Measurements from ENCODE around the gene THSD4.
"Not testable (repeated sequence)": the region's sequence is repeated elsewhere in the genome, so short reads cannot be mapped to it uniquely, and the experiment has no call there.

The THSD4 gene

GRCh38 chr15:71433402-71433801, 318.1 kb downstream of the THSD4 start:
- Mint-ChIP-seq H3K4me1 (no peaks in the 10 kb centered on the region), H3K27ac (no peak overlapping the region), H3K36me3 (no peaks in the 10 kb centered on the region), H3K9me3 (no peaks in the 10 kb centered on the region), H3K4me3 (no peak overlapping the region), H3K27me3 (peaks cover 11% of the 10 kb centered on the region)
- ATAC-seq (ENCODE audit: low read depth) (no peak), DNase-seq (ENCODE audit: low spot score in 2 of 2) (no peak)

DNA sequence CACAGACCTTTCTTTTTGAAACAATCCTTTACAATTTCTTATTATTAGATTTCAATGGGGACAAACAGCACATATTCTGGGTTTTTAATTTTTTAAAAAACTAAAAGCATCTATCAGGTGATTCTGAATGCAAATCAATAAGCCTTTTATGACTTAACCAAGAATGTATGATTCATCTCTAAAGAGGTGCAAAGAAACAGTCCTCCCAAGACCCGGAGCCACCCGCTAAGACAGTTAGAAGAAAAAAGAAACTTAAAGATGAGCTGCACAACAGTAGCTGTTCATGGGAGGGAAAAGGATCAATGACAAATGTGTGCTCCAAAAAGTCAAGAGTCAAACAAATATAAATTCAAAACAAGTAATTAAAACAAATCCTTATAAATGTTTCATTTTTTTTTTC, 319.5 kb downstream of the THSD4 start:
- H3K4me1 Mint-ChIP-seq: no peaks in the 10 kb centered on the region
- ATAC-seq (ENCODE audit: low read depth) (no peak), DNase-seq (ENCODE audit: low spot score in 2 of 2) (no peak)
- peaks cover 2% of the 10 kb centered on the region for H3K27me3 Mint-ChIP-seq
- no peak overlapping the region for H3K4me3 Mint-ChIP-seq
- no peaks in the 10 kb centered on the region for H3K9me3 Mint-ChIP-seq
- H3K36me3 Mint-ChIP-seq: no peaks in the 10 kb centered on the region
- no peak overlapping the region for H3K27ac Mint-ChIP-seq

DNA sequence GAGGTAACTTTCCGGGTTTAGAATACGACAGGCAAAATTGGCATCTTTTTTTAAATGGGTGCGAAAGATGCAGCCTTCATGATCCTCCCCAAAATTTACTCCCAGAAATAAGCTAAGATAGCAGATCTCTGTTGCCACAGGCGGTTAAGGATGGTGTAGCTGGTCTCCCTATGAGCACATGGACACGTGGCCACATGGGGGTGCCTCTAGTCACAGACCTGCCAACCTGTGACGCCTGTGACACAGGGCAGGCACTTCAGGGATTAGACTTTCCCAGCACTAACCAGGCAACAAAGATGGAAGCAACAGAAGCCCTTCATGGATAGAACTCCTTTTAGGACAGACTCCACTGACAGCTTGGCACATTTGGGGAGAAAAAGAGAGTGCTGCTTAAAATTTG, 320.3 kb downstream of the THSD4 start:
- no peaks in the 10 kb centered on the region for H3K9me3 Mint-ChIP-seq
- peaks cover 2% of the 10 kb centered on the region for H3K27me3 Mint-ChIP-seq
- no peak overlapping the region for H3K27ac Mint-ChIP-seq
- H3K36me3 Mint-ChIP-seq: no peaks in the 10 kb centered on the region
- no peak overlapping the region for H3K4me3 Mint-ChIP-seq
- DNase-seq (ENCODE audit: low spot score in 2 of 2) (no peak), ATAC-seq (ENCODE audit: low read depth) (no peak)
- H3K4me1 Mint-ChIP-seq: no peaks in the 10 kb centered on the region

GRCh38 chr15:71436854-71437253, 321.6 kb downstream of the THSD4 start:
- H3K4me3 Mint-ChIP-seq: no peak overlapping the region
- no peak overlapping the region for H3K27ac Mint-ChIP-seq
- H3K9me3 Mint-ChIP-seq: no peaks in the 10 kb centered on the region
- peaks cover 5% of the 10 kb centered on the region for H3K27me3 Mint-ChIP-seq
- DNase-seq (ENCODE audit: low spot score in 2 of 2): no peak
- H3K4me1 Mint-ChIP-seq: no peaks in the 10 kb centered on the region
- ATAC-seq (ENCODE audit: low read depth): no peak
- no peaks in the 10 kb centered on the region for H3K36me3 Mint-ChIP-seq

DNA sequence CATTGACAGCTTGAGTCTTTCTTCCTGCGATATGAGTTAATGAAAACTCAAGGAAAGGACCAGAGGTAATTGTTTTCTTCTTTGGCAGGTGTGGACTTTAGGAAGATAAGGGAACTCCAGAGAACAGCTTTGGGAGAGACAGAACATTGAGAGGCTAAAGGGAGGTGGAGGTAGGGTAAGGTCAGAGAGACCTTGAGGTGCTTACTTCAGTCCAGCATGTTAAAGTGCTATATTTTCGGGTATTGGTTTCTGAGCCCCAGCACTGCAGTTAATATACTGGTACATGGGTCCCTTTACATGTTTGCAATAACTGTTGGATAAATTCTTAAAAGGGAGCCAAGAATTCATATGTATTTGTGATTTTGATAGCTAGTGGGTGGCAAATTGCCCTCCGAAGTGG, 322.1 kb downstream of the THSD4 start:
- Mint-ChIP-seq H3K4me1 (no peaks in the 10 kb centered on the region), H3K9me3 (no peaks in the 10 kb centered on the region), H3K36me3 (no peaks in the 10 kb centered on the region), H3K4me3 (no peak overlapping the region), H3K27ac (no peak overlapping the region), H3K27me3 (peaks cover 5% of the 10 kb centered on the region)
- ATAC-seq (ENCODE audit: low read depth) (no peak), DNase-seq (ENCODE audit: low spot score in 2 of 2) (no peak)

GRCh38 chr15:71437919-71438318, 322.6 kb downstream of the THSD4 start:
- DNase-seq (ENCODE audit: low spot score in 2 of 2) (no peak), ATAC-seq (ENCODE audit: low read depth) (no peak)
- Mint-ChIP-seq H3K4me1 (peaks cover 3% of the 10 kb centered on the region), H3K27ac (no peak overlapping the region), H3K27me3 (peaks cover 7% of the 10 kb centered on the region), H3K4me3 (no peak overlapping the region), H3K36me3 (no peaks in the 10 kb centered on the region), H3K9me3 (no peaks in the 10 kb centered on the region)

- not testable (repeated sequence) for H3K27me3 Mint-ChIP-seq; DNase-seq (ENCODE audit: low spot score in 2 of 2); H3K4me1 Mint-ChIP-seq; H3K9me3 Mint-ChIP-seq; H3K4me3 Mint-ChIP-seq; H3K36me3 Mint-ChIP-seq; H3K27ac Mint-ChIP-seq; ATAC-seq (ENCODE audit: low read depth)
Observed at GRCh38 chr15:71439478-71439877, 324.2 kb downstream of the THSD4 start.

- Mint-ChIP-seq H3K4me3 (no peak overlapping the region), H3K4me1 (peaks cover 3% of the 10 kb centered on the region), H3K27ac (no peak overlapping the region), H3K9me3 (no peaks in the 10 kb centered on the region), H3K27me3 (peaks cover 5% of the 10 kb centered on the region), H3K36me3 (no peaks in the 10 kb centered on the region)
- DNase-seq (ENCODE audit: low spot score in 2 of 2) (no peak), ATAC-seq (ENCODE audit: low read depth) (no peak)
Observed at GRCh38 chr15:71440489-71441110, 325.3 kb downstream of the THSD4 start.

GRCh38 chr15:71443538-71443937, 328.3 kb downstream of the THSD4 start:
- H3K9me3 Mint-ChIP-seq: no peaks in the 10 kb centered on the region
- DNase-seq (ENCODE audit: low spot score in 2 of 2): peak; percentile 7 to 18

DNA sequence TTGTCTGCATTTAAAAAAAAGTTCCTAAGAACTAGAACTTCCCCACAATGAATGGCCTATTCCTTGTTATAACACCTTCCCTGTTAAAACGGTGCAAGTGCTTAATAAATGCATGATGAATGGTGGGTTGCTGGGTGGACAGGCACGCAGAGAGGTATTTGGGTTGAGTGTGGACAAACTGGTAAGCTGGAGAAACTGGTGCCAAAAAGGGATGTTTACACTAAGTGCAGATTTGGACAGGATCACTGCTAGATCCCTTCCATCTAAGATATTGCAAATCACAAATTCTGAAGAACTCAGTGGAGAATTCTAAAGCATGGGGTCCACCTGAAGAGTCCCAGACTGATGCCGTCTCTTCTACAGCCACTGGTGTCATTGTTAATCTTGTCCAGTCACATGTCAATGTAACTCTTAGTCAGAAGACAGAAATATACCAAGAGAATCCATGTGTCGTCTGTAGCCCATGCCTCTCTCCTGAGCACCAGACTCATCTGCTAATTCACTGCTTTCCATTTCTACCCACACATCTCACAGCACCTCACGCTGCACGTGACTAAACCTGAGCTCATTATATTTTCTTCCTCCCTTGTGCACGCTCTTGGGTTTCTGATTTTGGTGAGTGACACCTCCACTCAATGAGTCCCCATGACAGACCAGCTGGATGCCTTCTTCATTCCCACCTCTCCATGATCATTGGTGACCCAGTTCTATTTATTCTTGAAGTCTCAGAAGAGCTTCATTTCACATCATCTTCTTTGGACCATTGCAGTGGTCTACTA, 328.9 kb downstream of the THSD4 start:
- Mint-ChIP-seq H3K27me3 (peaks cover 5% of the 10 kb centered on the region), H3K4me3 (no peak overlapping the region), H3K4me1 (peaks cover 3% of the 10 kb centered on the region), H3K27ac (no peak overlapping the region), H3K9me3 (no peaks in the 10 kb centered on the region), H3K36me3 (no peaks in the 10 kb centered on the region)
- ATAC-seq (ENCODE audit: low read depth) (no peak), DNase-seq (ENCODE audit: low spot score in 2 of 2) (no peak)

More at GRCh38 chr15:71443538-71443937, 328.3 kb downstream of the THSD4 start:
- no peaks in the 10 kb centered on the region for H3K36me3 Mint-ChIP-seq
- H3K27ac Mint-ChIP-seq: no peak overlapping the region
- H3K27me3 Mint-ChIP-seq: peaks cover 5% of the 10 kb centered on the region
- no peak for ATAC-seq (ENCODE audit: low read depth)
- H3K4me1 Mint-ChIP-seq: peaks cover 3% of the 10 kb centered on the region
- no peak overlapping the region for H3K4me3 Mint-ChIP-seq

GRCh38 chr15:71444866-71445590, 329.8 kb downstream of the THSD4 start:
- ATAC-seq (ENCODE audit: low read depth) (no peak), DNase-seq (ENCODE audit: low spot score in 2 of 2) (no peak)
- Mint-ChIP-seq H3K36me3 (no peaks in the 10 kb centered on the region), H3K27me3 (peaks cover 5% of the 10 kb centered on the region), H3K4me1 (peaks cover 3% of the 10 kb centered on the region), H3K27ac (no peak overlapping the region), H3K4me3 (no peak overlapping the region), H3K9me3 (no peaks in the 10 kb centered on the region)

DNA sequence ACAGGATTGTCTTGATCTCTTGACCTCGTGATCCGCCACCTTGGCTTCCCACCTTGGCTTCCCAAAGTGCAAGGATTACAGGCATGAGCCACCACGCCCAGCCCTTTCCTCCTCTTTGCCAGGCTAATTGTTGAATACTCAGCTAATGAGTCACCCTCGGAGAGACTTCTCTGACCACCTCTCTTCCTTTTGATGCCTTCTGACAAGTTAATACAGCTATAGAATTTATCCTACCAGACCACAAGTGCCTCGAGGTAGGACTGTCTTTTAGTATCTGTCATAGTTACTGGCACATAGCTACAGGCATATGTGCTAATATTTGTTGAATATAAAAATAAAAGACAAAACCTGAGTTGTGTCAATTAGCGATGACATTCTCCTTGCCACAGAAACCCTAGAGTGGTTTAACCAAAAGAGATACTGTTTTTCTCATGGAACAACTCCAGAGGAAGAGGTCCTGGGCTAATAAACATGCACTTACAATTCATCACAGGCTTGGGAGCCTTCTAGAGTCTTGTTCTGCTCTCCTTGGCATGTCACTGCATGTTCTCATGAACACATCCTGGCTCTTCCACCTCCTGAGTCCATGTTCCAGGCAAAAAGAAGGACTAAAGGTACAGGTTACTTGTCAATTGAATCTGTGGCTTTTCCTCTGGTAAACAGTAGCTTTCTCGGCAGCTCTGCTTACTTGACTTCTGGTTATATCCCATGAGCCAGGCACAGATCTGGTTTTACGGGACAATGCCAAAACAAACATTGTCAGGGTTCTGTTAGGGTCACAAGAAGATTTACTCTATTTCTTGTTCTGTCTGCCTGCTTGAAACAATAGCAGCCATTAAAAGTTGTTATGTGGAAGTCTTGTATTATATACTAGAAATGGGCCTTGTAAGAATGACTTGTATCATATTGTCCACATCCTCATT, 332.3 kb downstream of the THSD4 start:
- Mint-ChIP-seq H3K9me3 (no peaks in the 10 kb centered on the region), H3K27me3 (peaks cover 8% of the 10 kb centered on the region), H3K4me3 (no peak overlapping the region), H3K27ac (no peak overlapping the region), H3K36me3 (no peaks in the 10 kb centered on the region), H3K4me1 (peaks cover 3% of the 10 kb centered on the region)
- DNase-seq (ENCODE audit: low spot score in 2 of 2) (no peak), ATAC-seq (ENCODE audit: low read depth) (no peak)

DNA sequence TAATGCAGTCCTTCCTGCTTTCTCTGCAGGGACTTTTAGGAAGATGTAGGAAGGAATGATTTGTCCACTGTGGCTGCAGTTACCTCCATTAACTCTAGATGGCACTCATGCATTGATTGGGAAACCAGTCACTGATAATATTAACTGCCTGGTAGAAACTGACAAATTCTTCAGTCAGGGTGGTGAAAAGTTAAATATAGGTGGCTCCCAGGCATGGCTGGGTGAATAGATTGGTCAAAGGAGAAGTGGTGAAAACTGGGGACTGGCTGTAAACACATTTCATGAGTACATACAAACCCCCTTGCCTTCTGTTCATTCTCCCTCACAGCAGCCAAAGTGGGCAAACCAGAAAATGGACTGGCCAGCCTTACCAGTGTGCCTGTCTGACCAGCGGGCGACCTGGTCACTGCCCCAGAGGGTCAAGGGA, 333.4 kb downstream of the THSD4 start:
- no peak for ATAC-seq (ENCODE audit: low read depth)
- Mint-ChIP-seq H3K4me1 (no peaks in the 10 kb centered on the region), H3K36me3 (no peaks in the 10 kb centered on the region), H3K27ac (no peak overlapping the region), H3K4me3 (no peak overlapping the region), H3K27me3 (peaks cover 5% of the 10 kb centered on the region), H3K9me3 (no peaks in the 10 kb centered on the region)
- DNase-seq (ENCODE audit: low spot score in 2 of 2): no peak

All from memory B cell (primary cell).